Spinal cord (tissue), 10 donors: ENCODE data around the gene MARS1. TPM values are rescaled to one million over a fixed set of nuclear protein-coding genes. Genes with fewer than 3 reads are reported as not detected.

Experiments
- DNase-seq, 6 donors: peaks; one replicate each; pipeline versions ENCODE4 v3.0.0 to v3.0.0-alpha.2; 2013 to 2015; ENCODE audit warnings: low spot score in 6 of 6, low read depth in 4 of 6
- H3K27ac ChIP-seq: one replicate; pipeline ENCODE4 v1.5.1; 2013; ENCODE audit warnings: low read depth, low read length, control low read depth
- H3K27me3 ChIP-seq: one replicate; pipeline ENCODE4 v1.6.1; 2013; ENCODE audit warnings: low read length; ENCODE audit not compliant: control insufficient read depth, insufficient read depth
- H3K36me3 ChIP-seq: one replicate; pipeline ENCODE4 v1.6.1; 2013; ENCODE audit warnings: low read length; ENCODE audit not compliant: control insufficient read depth, insufficient read depth
- H3K4me1 ChIP-seq: one replicate; pipeline ENCODE4 v1.6.1; 2013; ENCODE audit warnings: low read length; ENCODE audit not compliant: control insufficient read depth, insufficient read depth
- H3K4me3 ChIP-seq: one replicate; pipeline ENCODE4 v1.5.1; 2013; ENCODE audit warnings: low read depth, low read length, control low read depth
- H3K9me3 ChIP-seq: one replicate; pipeline ENCODE4 v1.6.1; 2013; ENCODE audit warnings: low read length; ENCODE audit not compliant: control insufficient read depth, insufficient read depth
- WGBS: methylation state at CpG from one replicate; pipeline ENCODE4 v1.1.5; 2013; ENCODE audit warnings: missing lambda C conversion rate; ENCODE audit not compliant: insufficient coverage; 5-methylcytosine and 5-hydroxymethylcytosine counted together
- polyA plus RNA-seq, 2 donors: library from polyadenylated mRNA; unstranded; fragments of 120-200 nt; gene quantifications; one replicate each; pipeline ENCODE4 v1.2.1, GENCODE V29; 2013; ENCODE audit not compliant: insufficient read length in 2 of 2
- total RNA-seq, 2 donors: library from RNA; depleted of rRNA in 1 of 2; stranded (reverse); fragments of 120-200 nt in 1 of 2; fragments of >200 nt in 1 of 2; gene quantifications; one replicate each; pipeline versions ENCODE4 v1.2.3 to v1.2.4, GENCODE V29; 2013 to 2014
- donor health status: healthy.

Gene MARS1
- total and polyA plus RNA-seq, 4 donors, result 68.6 to 203 (median 143) TPM

GRCh38 chr12:57462912-57463253, 25.0 kb upstream of the MARS1 start:
- H3K27me3 ChIP-seq, result peaks cover 24% of the 10 kb centered on the region
- DNase-seq, result no peak
- H3K4me1 ChIP-seq, result peaks cover 37% of the 10 kb centered on the region
- no peaks in the 10 kb centered on the region for H3K9me3 ChIP-seq
- H3K36me3 ChIP-seq, result peaks cover 7% of the 10 kb centered on the region
- peak overlapping the region; percentile 86 for H3K27ac ChIP-seq
- H3K4me3 ChIP-seq, result peak overlapping the region; percentile 71
- 53% methylated on average over 2 of the region's 5 CpGs for WGBS

GRCh38 chr12:57464569-57464968, 23.3 kb upstream of the MARS1 start:
- Histone ChIP-seq H3K36me3 (peaks cover 7% of the 10 kb centered on the region), H3K27me3 (peaks cover 24% of the 10 kb centered on the region), H3K27ac (no peak overlapping the region), H3K4me3 (no peak overlapping the region), H3K4me1 (peaks cover 25% of the 10 kb centered on the region), H3K9me3 (no peaks in the 10 kb centered on the region)
- DNase-seq, result no peak
- 95% methylated on average over 12 of the region's 12 CpGs for WGBS

GRCh38 chr12:57465030-57465746, 22.7 kb upstream of the MARS1 start:
- 100% methylated on average over 2 of the region's 6 CpGs for WGBS
- Histone ChIP-seq H3K4me1 (peaks cover 25% of the 10 kb centered on the region), H3K36me3 (peaks cover 8% of the 10 kb centered on the region), H3K27ac (no peak overlapping the region), H3K9me3 (no peaks in the 10 kb centered on the region), H3K4me3 (no peak overlapping the region), H3K27me3 (peaks cover 24% of the 10 kb centered on the region)
- DNase-seq, result no peak

- H3K27ac ChIP-seq, result no peak overlapping the region
- H3K36me3 ChIP-seq, result peaks cover 14% of the 10 kb centered on the region
- no peaks in the 10 kb centered on the region for H3K9me3 ChIP-seq
- no peak overlapping the region for H3K4me3 ChIP-seq
- peaks cover 19% of the 10 kb centered on the region for H3K4me1 ChIP-seq
- DNase-seq, result no peak
- peaks cover 18% of the 10 kb centered on the region for H3K27me3 ChIP-seq
- 82% methylated on average over 11 of the region's 14 CpGs for WGBS
Observed at GRCh38 chr12:57465747-57466505, 21.9 kb upstream of the MARS1 start.

GRCh38 chr12:57467212-57467874, 20.5 kb upstream of the MARS1 start:
- Histone ChIP-seq H3K27me3 (peaks cover 10% of the 10 kb centered on the region), H3K9me3 (no peaks in the 10 kb centered on the region), H3K27ac (no peak overlapping the region), H3K4me3 (no peak overlapping the region), H3K4me1 (peaks cover 6% of the 10 kb centered on the region), H3K36me3 (peaks cover 14% of the 10 kb centered on the region)
- WGBS, result 92% methylated on average over 12 of the region's 12 CpGs
- DNase-seq, result no peak

- Histone ChIP-seq H3K9me3 (no peaks in the 10 kb centered on the region), H3K36me3 (peaks cover 14% of the 10 kb centered on the region), H3K27me3 (peaks cover 11% of the 10 kb centered on the region), H3K4me1 (no peaks in the 10 kb centered on the region), H3K4me3 (no peak overlapping the region), H3K27ac (no peak overlapping the region)
- 91% methylated on average over 10 of the region's 11 CpGs for WGBS
- DNase-seq, result no peak
Observed at GRCh38 chr12:57467915-57468314, 20.0 kb upstream of the MARS1 start.

- WGBS, result 85% methylated on average over 6 of the region's 10 CpGs
- peaks cover 22% of the 10 kb centered on the region for H3K27me3 ChIP-seq
Observed at GRCh38 chr12:57469296-57470164, 18.3 kb upstream of the MARS1 start.

GRCh38 chr12:57470286-57470969, 17.4 kb upstream of the MARS1 start:
- no peak for DNase-seq
- Histone ChIP-seq H3K36me3 (peaks cover 7% of the 10 kb centered on the region), H3K27ac (no peak overlapping the region), H3K9me3 (no peaks in the 10 kb centered on the region), H3K4me1 (peaks cover 8% of the 10 kb centered on the region), H3K27me3 (peaks cover 31% of the 10 kb centered on the region), H3K4me3 (no peak overlapping the region)
- 93% methylated on average over 12 of the region's 14 CpGs for WGBS

More at GRCh38 chr12:57469296-57470164, 18.3 kb upstream of the MARS1 start:
- H3K36me3 ChIP-seq, result peaks cover 7% of the 10 kb centered on the region
- no peak overlapping the region for H3K4me3 ChIP-seq
- no peaks in the 10 kb centered on the region for H3K4me1 ChIP-seq
- H3K27ac ChIP-seq, result no peak overlapping the region
- no peaks in the 10 kb centered on the region for H3K9me3 ChIP-seq
- DNase-seq, result no peak
